H1 (cell line): ENCODE results near the gene OVCH2. TPM values are rescaled to one million over a fixed set of nuclear protein-coding genes. Genes with fewer than 3 reads are reported as not detected.

Source experiments
- CTCF ChIA-PET: fragments of 300-600 bp; sonication (Branson Sonifier 250); formaldehyde crosslinking; loops from one replicate; lab custom pipeline; 2021; ENCODE audit not compliant: partially characterized antibody; lab: Charles Lee
- POLR2A ChIA-PET: fragments of 300-600 bp; sonication (Branson Sonifier 250); formaldehyde crosslinking; loops from one replicate; lab custom pipeline; 2021; ENCODE audit warnings: inconsistent platforms; ENCODE audit not compliant: partially characterized antibody; lab: Charles Lee
- DNase-seq, 2 experiments: peaks; one replicate each; pipeline versions ENCODE4 v3.0.0 to v3.0.0-alpha.2; 2010 to 2022; ENCODE audit warnings: low spot score in 2 of 2, low read depth in 1 of 2, mixed read lengths in 1 of 2
- FAIRE-seq: peaks from 2 replicates; lab custom pipeline; 2011; peaks lifted over from hg19 to GRCh38; lab: Jason Lieb, UNC
- H2AFZ ChIP-seq: 2 replicates; pipeline ENCODE4 v1.8.1; 2012; ENCODE audit warnings: low read length, inconsistent platforms
- H2AK5ac ChIP-seq: 2 replicates; pipeline ENCODE4 v1.6.1; 2013; ENCODE audit warnings: low read depth, low read length
- H2BK120ac ChIP-seq: replicated peaks from 2 replicates; pipeline ENCODE3; 2013; ENCODE audit warnings: low read depth, low read length, inconsistent platforms
- H2BK12ac ChIP-seq: 2 replicates; pipeline ENCODE4 v1.6.1; 2013; ENCODE audit warnings: low read depth, low read length
- H2BK15ac ChIP-seq: 2 replicates; pipeline ENCODE4 v1.6.1; 2013; ENCODE audit warnings: low read length
- H2BK20ac ChIP-seq: 2 replicates; pipeline ENCODE4 v1.6.1; 2013; ENCODE audit warnings: low read length
- H2BK5ac ChIP-seq: 2 replicates; pipeline ENCODE4 v1.6.1; 2013; ENCODE audit warnings: low read depth, low read length
- H3K14ac ChIP-seq: 2 replicates; pipeline ENCODE4 v1.6.1; 2013; ENCODE audit warnings: inconsistent platforms; ENCODE audit not compliant: insufficient read length
- H3K18ac ChIP-seq: 2 replicates; pipeline ENCODE4 v1.6.1; 2013; ENCODE audit warnings: low read length; ENCODE audit errors: extremely low read depth
- H3K23ac ChIP-seq: 2 replicates; pipeline ENCODE4 v1.6.1; 2013; ENCODE audit warnings: inconsistent platforms; ENCODE audit not compliant: insufficient read length
- H3K23me2 ChIP-seq: 2 replicates; pipeline ENCODE4 v1.6.1; 2013; ENCODE audit warnings: low read depth, low read length
- H3K27ac ChIP-seq: 2 replicates; pipeline ENCODE4 v1.6.1; 2011; ENCODE audit warnings: low read depth, low read length, inconsistent platforms
- H3K27me3 ChIP-seq, 4 experiments: replicated peaks in 1 of 4; 1 replicate in 1 of 4; 2 replicates in 3 of 4; pipeline versions ENCODE4 v1.6.1 to v1.8.1; 2011 to 2013; ENCODE audit warnings: low read length in 3 of 4, mild to moderate bottlenecking in 3 of 4, inconsistent platforms in 2 of 4, mixed read lengths in 2 of 4, moderate library complexity in 1 of 4; ENCODE audit not compliant: control insufficient read depth in 3 of 4, insufficient read depth in 3 of 4; ENCODE audit errors: extremely low read depth in 1 of 4
- H3K36me3 ChIP-seq, 4 experiments: 2 replicates each; pipeline versions ENCODE4 v1.6.1 to v1.8.1; 2011 to 2013; ENCODE audit warnings: mild to moderate bottlenecking in 4 of 4, low read length in 3 of 4, moderate library complexity in 2 of 4, control low read depth in 1 of 4, inconsistent platforms in 1 of 4; ENCODE audit not compliant: insufficient read depth in 4 of 4, control insufficient read depth in 2 of 4
- H3K4ac ChIP-seq: replicated peaks from 2 replicates; pipeline ENCODE3; 2013; ENCODE audit warnings: low read length, low read depth, mixed read lengths, inconsistent platforms; ENCODE audit not compliant: insufficient read length
- H3K4me1 ChIP-seq, 4 experiments: replicated peaks in 1 of 4; 1 replicate in 1 of 4; 2 replicates in 3 of 4; pipeline versions ENCODE4 v1.6.1 to v1.8.1; 2011 to 2013; ENCODE audit warnings: low read length in 3 of 4, inconsistent platforms in 2 of 4, mixed read lengths in 1 of 4; ENCODE audit not compliant: insufficient read depth in 4 of 4, control insufficient read depth in 3 of 4
- H3K4me2 ChIP-seq, 2 experiments: 2 replicates each; pipeline versions ENCODE4 v1.6.1 to v1.8.1; 2011 to 2013; ENCODE audit warnings: low read depth in 2 of 2, low read length in 2 of 2, control low read depth in 1 of 2, inconsistent platforms in 1 of 2, mild to moderate bottlenecking in 1 of 2; ENCODE audit not compliant: insufficient read depth in 1 of 2
- H3K4me3 ChIP-seq, 4 experiments: fragments of 200-600, 300-600 bp in 1 of 4; sonication (generic), shearing (Covaris generic), sonication (Bioruptor Twin) in 1 of 4; 2 replicates each; pipeline versions ENCODE4 v1.5.1 to v1.8.1; 2011 to 2016; ENCODE audit warnings: low read length in 4 of 4, low read depth in 3 of 4, control low read depth in 2 of 4, inconsistent platforms in 2 of 4, mild to moderate bottlenecking in 2 of 4, mixed read lengths in 1 of 4, moderate library complexity in 1 of 4; ENCODE audit not compliant: insufficient read depth in 2 of 4; ENCODE audit errors: extremely low read depth in 1 of 4
- H3K56ac ChIP-seq: replicated peaks from 2 replicates; pipeline ENCODE3; 2013; ENCODE audit warnings: low read depth, mild to moderate bottlenecking, mixed read lengths, low read length, inconsistent platforms; ENCODE audit not compliant: insufficient read length
- H3K79me1 ChIP-seq: 2 replicates; pipeline ENCODE4 v1.6.1; 2013; ENCODE audit warnings: low read depth, low read length, control low read depth
- H3K79me2 ChIP-seq, 2 experiments: 2 replicates each; pipeline versions ENCODE4 v1.6.1 to v1.8.1; 2012 to 2013; ENCODE audit warnings: low read length in 2 of 2, mild to moderate bottlenecking in 2 of 2, inconsistent platforms in 1 of 2; ENCODE audit not compliant: insufficient read depth in 2 of 2, control insufficient read depth in 1 of 2
- H3K9ac ChIP-seq, 4 experiments: replicated peaks in 1 of 4; 1 replicate in 1 of 4; 2 replicates in 3 of 4; pipeline versions ENCODE4 v1.6.1 to v1.8.1; 2011 to 2013; ENCODE audit warnings: low read depth in 3 of 4, low read length in 3 of 4, control low read depth in 2 of 4, mild to moderate bottlenecking in 2 of 4, moderate library complexity in 2 of 4, inconsistent platforms in 1 of 4; ENCODE audit errors: extremely low read depth in 1 of 4
- H3K9me3 ChIP-seq, 2 experiments: 2 replicates each; pipeline versions ENCODE4 v1.6.1 to v1.8.1; 2012 to 2013; ENCODE audit warnings: mild to moderate bottlenecking in 2 of 2, moderate library complexity in 2 of 2, control low read depth in 1 of 2, inconsistent platforms in 1 of 2, low read depth in 1 of 2, low read length in 1 of 2, mixed read lengths in 1 of 2; ENCODE audit not compliant: insufficient read depth in 2 of 2
- H4K20me1 ChIP-seq, 2 experiments: replicated peaks in 1 of 2; 2 replicates each; pipeline versions ENCODE3 to v1.8.1; 2011 to 2013; ENCODE audit warnings: inconsistent platforms in 2 of 2, low read length in 2 of 2, mild to moderate bottlenecking in 1 of 2; ENCODE audit not compliant: insufficient read depth in 2 of 2, control insufficient read depth in 1 of 2
- H4K5ac ChIP-seq: 2 replicates; pipeline ENCODE4 v1.6.1; 2013; ENCODE audit warnings: low read length, low read depth, mixed read lengths, inconsistent platforms; ENCODE audit not compliant: insufficient read length
- H4K8ac ChIP-seq: 2 replicates; pipeline ENCODE4 v1.8.0; 2013; ENCODE audit warnings: mild to moderate bottlenecking, moderate library complexity, low read length, inconsistent platforms; ENCODE audit not compliant: insufficient read depth; ENCODE audit errors: extremely low read depth
- H4K91ac ChIP-seq: replicated peaks from 2 replicates; pipeline ENCODE3; 2013; ENCODE audit warnings: low read length, mixed read lengths, inconsistent platforms; ENCODE audit not compliant: insufficient read length
- ATF3 ChIP-seq: IDR thresholded peaks from 2 replicates; pipeline ENCODE4 v1.6.1; 2011; ENCODE audit warnings: low read depth, mild to moderate bottlenecking, low read length; ENCODE audit not compliant: insufficient read depth
- CTBP2 ChIP-seq: IDR thresholded peaks from 2 replicates; pipeline ENCODE4 v1.7.0; 2011; ENCODE audit warnings: borderline replicate concordance, mild to moderate bottlenecking, moderate library complexity, mixed read lengths, low read length; ENCODE audit not compliant: insufficient read depth, insufficient read length
- E2F6 ChIP-seq: IDR thresholded peaks from 2 replicates; pipeline ENCODE4 v1.6.1; 2012; ENCODE audit warnings: inconsistent platforms
- EP300 ChIP-seq, 2 experiments: IDR thresholded peaks; 1 replicate in 1 of 2; 2 replicates in 1 of 2; pipeline ENCODE4 v1.6.1; 2011 to 2012; ENCODE audit warnings: low read depth in 2 of 2, low read length in 2 of 2, mild to moderate bottlenecking in 2 of 2, borderline replicate concordance in 1 of 2, inconsistent platforms in 1 of 2, moderate library complexity in 1 of 2
- HDAC6 ChIP-seq: IDR thresholded peaks from one replicate; pipeline ENCODE4 v1.7.1; 2012; ENCODE audit warnings: low read depth, mild to moderate bottlenecking, inconsistent platforms, low read length, moderate library complexity
- JUN ChIP-seq: IDR thresholded peaks from 2 replicates; pipeline ENCODE4 v1.6.1; 2011; ENCODE audit warnings: low read depth, mild to moderate bottlenecking, improper control_type of control experiment, low read length
- PHF8 ChIP-seq: fragments of 200-600 bp; sonication (generic); conservative IDR thresholded peaks from 2 replicates; pipeline ENCODE4 v1.7.1; 2012; ENCODE audit warnings: low read depth, mild to moderate bottlenecking, inconsistent platforms, low read length, moderate library complexity
- RFX5 ChIP-seq: IDR thresholded peaks from 2 replicates; pipeline ENCODE4 v1.6.1; 2011; ENCODE audit warnings: low read depth, low read length, improper control_type of control experiment, borderline replicate concordance
- SAP30 ChIP-seq: fragments of 300-600 bp; sonication (generic); IDR thresholded peaks from 2 replicates; pipeline ENCODE4 v1.7.1; 2012; ENCODE audit warnings: low read length, moderate library complexity, mild to moderate bottlenecking, inconsistent platforms; ENCODE audit not compliant: insufficient read depth, insufficient replicate concordance
- TAF1 ChIP-seq: IDR thresholded peaks from 2 replicates; pipeline ENCODE4 v1.6.1; 2011; ENCODE audit warnings: mild to moderate bottlenecking, low read depth, low read length
- WGBS, 2 experiments: shearing (Covaris generic) in 1 of 2; methylation state at CpG; one replicate each; pipeline versions ENCODE4 v1.1.6 to v1.1.7; 2013 to 2015; ENCODE audit warnings: low lambda C conversion rate in 2 of 2, mixed read lengths in 2 of 2, inconsistent platforms in 1 of 2, low coverage in 1 of 2, missing lambda C conversion rate in 1 of 2; ENCODE audit not compliant: insufficient replicate concordance in 2 of 2, insufficient coverage in 1 of 2, insufficient read length in 1 of 2; ENCODE audit errors: extremely low coverage in 1 of 2, missing lambda C conversion rate in 1 of 2; 5-methylcytosine and 5-hydroxymethylcytosine counted together
- polyA plus RNA-seq, 7 experiments: library from polyadenylated mRNA; depleted of rRNA in 3 of 7; stranded (reverse) in 5 of 7; unstranded in 2 of 7; fragments of >200 nt in 5 of 7; fragments of 200-250 nt in 2 of 7; gene quantifications; 1 replicate in 5 of 7; 2 replicates in 1 of 7; 4 replicates in 1 of 7; pipeline versions ENCODE4 v1.2.1 to v1.2.3, GENCODE V29; 2011 to 2013; ENCODE audit warnings: missing spikeins in 2 of 7, mixed read lengths in 2 of 7
- total RNA-seq: library from RNA; stranded (reverse); fragmentation: NEBNext Ultra II Directional; extraction: Animal tissue kit (Norgen Biotek cat#: 25700); gene quantifications from 2 replicates; pipeline ENCODE4 v1.2.1, GENCODE V29; 2021
- TF ChIP-seq, protein P1 (sequence below): IDR thresholded peaks from 2 replicates; pipeline ENCODE4 v1.6.1; 2011; ENCODE audit warnings: low read length, improper control_type of control experiment

Gene OVCH2
- total and polyA plus RNA-seq, 2 of the 8 experiments (the other 6 are each of a cell fraction or from before 2014, with no cell fraction given): 0.03 to 1.1 TPM

DNA sequence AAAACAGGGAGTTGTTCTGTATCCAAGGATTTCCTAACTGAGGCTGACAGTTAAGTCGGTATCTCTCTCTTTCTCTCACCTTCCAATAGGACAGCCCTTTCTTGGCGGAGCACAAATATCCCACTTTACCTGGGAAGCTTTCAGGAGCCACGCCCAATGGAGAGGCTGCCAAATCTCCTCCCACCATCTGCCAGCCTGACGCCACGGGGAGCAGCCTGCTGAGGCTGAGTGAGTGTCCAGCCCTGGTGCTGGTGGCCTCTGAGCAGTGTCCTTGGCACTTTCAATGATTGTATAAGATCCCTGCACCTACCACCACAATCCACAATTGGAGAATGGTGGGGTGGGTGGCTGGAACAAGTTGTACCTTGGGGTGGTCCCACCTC is 66.6 kb downstream of the OVCH2 start:
- Histone ChIP-seq H3K14ac (no peak overlapping the region), H2BK12ac (no peak overlapping the region), H2BK15ac (no peak overlapping the region), H3K4me3 (no peak overlapping the region), H4K91ac (no peak overlapping the region), H3K27ac (no peak overlapping the region), H2AFZ (no peak overlapping the region), H2AK5ac (no peak overlapping the region), H3K79me1 (no peaks in the 10 kb centered on the region), H3K23ac (no peak overlapping the region), H3K36me3 (0 out of 8 replicates have a peak, but pooled peaks cover 0 to 2% (median 0%) of the 10 kb centered on the region in 4 experiments), H3K4me1 (no peaks in the 10 kb centered on the region), H3K79me2 (no peaks in the 10 kb centered on the region), H3K18ac (no peak overlapping the region), H3K56ac (no peak overlapping the region), H2BK20ac (no peak overlapping the region), H3K4me2 (no peak overlapping the region), H3K4ac (no peak overlapping the region), H2BK5ac (no peak overlapping the region), H3K9me3 (no peaks in the 10 kb centered on the region), H2BK120ac (no peak overlapping the region), H4K20me1 (no peaks in the 10 kb centered on the region), H4K8ac (no peak overlapping the region), H3K9ac (no peak overlapping the region), H3K23me2 (no peaks in the 10 kb centered on the region), H3K27me3 (no peaks in the 10 kb centered on the region), H4K5ac (no peak overlapping the region)
- ChIA-PET CTCF (interaction anchor here (0.8 to 6.0 kb wide), 7 partner anchors 17 to 563 kb away, joined by 3 to 40 read pairs (median 4); no protein-coding TSS in a partner anchor), POLR2A (no interaction called here)
- DNase-seq (no peak), FAIRE-seq (no peak)
- WGBS, 2 experiments: 76% methylated on average over 5 of the region's 5 CpGs; no CpG with 5 or more reads in 1 of the 2 experiments
- TF ChIP-seq E2F6 (no peak), RFX5 (no peak), CTBP2 (no peak), EP300 (IDR thresholded peaks at IDR 0.05; ENCODE audit: borderline replicate concordance in 1 of 2, low read depth in 2 of 2, low read length in 2 of 2) (no peak), ATF3 (no peak), PHF8 (no peak), JUN (no peak), TAF1 (no peak), HDAC6 (no peak), SAP30 (no peak)
- TF ChIP-seq, protein P1, sequence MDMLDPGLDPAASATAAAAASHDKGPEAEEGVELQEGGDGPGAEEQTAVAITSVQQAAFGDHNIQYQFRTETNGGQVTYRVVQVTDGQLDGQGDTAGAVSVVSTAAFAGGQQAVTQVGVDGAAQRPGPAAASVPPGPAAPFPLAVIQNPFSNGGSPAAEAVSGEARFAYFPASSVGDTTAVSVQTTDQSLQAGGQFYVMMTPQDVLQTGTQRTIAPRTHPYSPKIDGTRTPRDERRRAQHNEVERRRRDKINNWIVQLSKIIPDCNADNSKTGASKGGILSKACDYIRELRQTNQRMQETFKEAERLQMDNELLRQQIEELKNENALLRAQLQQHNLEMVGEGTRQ: no peak
